ENCODE results near the gene RNF2.

DNA sequence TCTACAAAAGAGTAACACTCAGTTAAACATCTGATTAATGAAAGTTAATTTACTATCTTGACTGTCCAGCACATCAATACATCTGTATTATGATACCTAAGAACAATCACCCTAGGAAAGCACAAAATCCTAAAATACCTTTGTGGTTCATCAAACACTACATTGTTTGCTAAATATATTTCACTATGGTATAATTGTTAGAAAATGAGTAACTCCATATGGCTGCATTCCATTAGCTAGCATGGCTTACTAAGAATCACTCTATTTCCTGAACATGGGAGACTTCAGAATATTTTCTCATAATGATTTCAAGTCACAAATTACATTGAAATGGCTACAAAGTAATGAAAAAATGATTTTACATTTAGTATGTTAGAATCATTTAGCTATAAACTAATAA, 98.9 kb downstream of the RNF2 start:
- TF ChIP-seq, protein P1, sequence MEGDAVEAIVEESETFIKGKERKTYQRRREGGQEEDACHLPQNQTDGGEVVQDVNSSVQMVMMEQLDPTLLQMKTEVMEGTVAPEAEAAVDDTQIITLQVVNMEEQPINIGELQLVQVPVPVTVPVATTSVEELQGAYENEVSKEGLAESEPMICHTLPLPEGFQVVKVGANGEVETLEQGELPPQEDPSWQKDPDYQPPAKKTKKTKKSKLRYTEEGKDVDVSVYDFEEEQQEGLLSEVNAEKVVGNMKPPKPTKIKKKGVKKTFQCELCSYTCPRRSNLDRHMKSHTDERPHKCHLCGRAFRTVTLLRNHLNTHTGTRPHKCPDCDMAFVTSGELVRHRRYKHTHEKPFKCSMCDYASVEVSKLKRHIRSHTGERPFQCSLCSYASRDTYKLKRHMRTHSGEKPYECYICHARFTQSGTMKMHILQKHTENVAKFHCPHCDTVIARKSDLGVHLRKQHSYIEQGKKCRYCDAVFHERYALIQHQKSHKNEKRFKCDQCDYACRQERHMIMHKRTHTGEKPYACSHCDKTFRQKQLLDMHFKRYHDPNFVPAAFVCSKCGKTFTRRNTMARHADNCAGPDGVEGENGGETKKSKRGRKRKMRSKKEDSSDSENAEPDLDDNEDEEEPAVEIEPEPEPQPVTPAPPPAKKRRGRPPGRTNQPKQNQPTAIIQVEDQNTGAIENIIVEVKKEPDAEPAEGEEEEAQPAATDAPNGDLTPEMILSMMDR (IDR thresholded peaks at IDR 0.05) = no peak
- no peak for TF ChIP-seq ZFX (IDR thresholded peaks at IDR 0.05; ENCODE audit: borderline replicate concordance)

Data from 22Rv1 (cell line).